ENCODE measurements around the gene DLG5.

The DLG5 gene

GRCh38 chr10:77791506-77791905 is 135.0 kb downstream of the DLG5 start:
- no peak overlapping the region for H3K9ac ChIP-seq (ENCODE audit: low read depth, low read length)
- H3K27me3 ChIP-seq (ENCODE audit: control insufficient read depth, insufficient read depth, low read length) = no peaks in the 10 kb centered on the region
- H3K36me3 ChIP-seq (ENCODE audit: control insufficient read depth, insufficient read depth, low read length) = peaks cover 63% of the 10 kb centered on the region
- no peaks in the 10 kb centered on the region for H3K4me1 ChIP-seq (ENCODE audit: control insufficient read depth, insufficient read depth, low read length)
- no peak overlapping the region for H3K27ac ChIP-seq (ENCODE audit: low read depth, low read length)
- H3K4me3 ChIP-seq (ENCODE audit: low read depth, low read length) = no peak overlapping the region
- H3K9me3 ChIP-seq (ENCODE audit: control insufficient read depth, insufficient read depth, low read length) = no peaks in the 10 kb centered on the region

GRCh38 chr10:77789861-77790260 is 136.7 kb downstream of the DLG5 start:
- Histone ChIP-seq H3K4me1 (ENCODE audit: control insufficient read depth, insufficient read depth, low read length) (no peaks in the 10 kb centered on the region), H3K36me3 (ENCODE audit: control insufficient read depth, insufficient read depth, low read length) (peaks cover 47% of the 10 kb centered on the region), H3K9me3 (ENCODE audit: control insufficient read depth, insufficient read depth, low read length) (no peaks in the 10 kb centered on the region), H3K27ac (ENCODE audit: low read depth, low read length) (no peak overlapping the region), H3K9ac (ENCODE audit: low read depth, low read length) (no peak overlapping the region), H3K27me3 (ENCODE audit: control insufficient read depth, insufficient read depth, low read length) (no peaks in the 10 kb centered on the region), H3K4me3 (ENCODE audit: low read depth, low read length) (no peak overlapping the region)

GRCh38 chr10:77789016-77789415 is 137.5 kb downstream of the DLG5 start:
- Histone ChIP-seq H3K9ac (ENCODE audit: low read depth, low read length) (no peak overlapping the region), H3K36me3 (ENCODE audit: control insufficient read depth, insufficient read depth, low read length) (peaks cover 44% of the 10 kb centered on the region), H3K9me3 (ENCODE audit: control insufficient read depth, insufficient read depth, low read length) (no peaks in the 10 kb centered on the region), H3K4me1 (ENCODE audit: control insufficient read depth, insufficient read depth, low read length) (no peaks in the 10 kb centered on the region), H3K27ac (ENCODE audit: low read depth, low read length) (no peak overlapping the region), H3K27me3 (ENCODE audit: control insufficient read depth, insufficient read depth, low read length) (no peaks in the 10 kb centered on the region), H3K4me3 (ENCODE audit: low read depth, low read length) (no peak overlapping the region)

- H3K27ac ChIP-seq (ENCODE audit: low read depth, low read length) = no peak overlapping the region
- H3K9ac ChIP-seq (ENCODE audit: low read depth, low read length) = no peak overlapping the region
- no peaks in the 10 kb centered on the region for H3K9me3 ChIP-seq (ENCODE audit: control insufficient read depth, insufficient read depth, low read length)
- H3K27me3 ChIP-seq (ENCODE audit: control insufficient read depth, insufficient read depth, low read length) = no peaks in the 10 kb centered on the region
- H3K4me1 ChIP-seq (ENCODE audit: control insufficient read depth, insufficient read depth, low read length) = no peaks in the 10 kb centered on the region
- H3K4me3 ChIP-seq (ENCODE audit: low read depth, low read length) = no peak overlapping the region
- peaks cover 42% of the 10 kb centered on the region for H3K36me3 ChIP-seq (ENCODE audit: control insufficient read depth, insufficient read depth, low read length)
Measured at GRCh38 chr10:77788496-77789010, 138.0 kb downstream of the DLG5 start.

- Histone ChIP-seq H3K4me1 (ENCODE audit: control insufficient read depth, insufficient read depth, low read length) (no peaks in the 10 kb centered on the region), H3K36me3 (ENCODE audit: control insufficient read depth, insufficient read depth, low read length) (peaks cover 40% of the 10 kb centered on the region), H3K9me3 (ENCODE audit: control insufficient read depth, insufficient read depth, low read length) (no peaks in the 10 kb centered on the region), H3K4me3 (ENCODE audit: low read depth, low read length) (no peak overlapping the region), H3K27me3 (ENCODE audit: control insufficient read depth, insufficient read depth, low read length) (no peaks in the 10 kb centered on the region), H3K9ac (ENCODE audit: low read depth, low read length) (no peak overlapping the region), H3K27ac (ENCODE audit: low read depth, low read length) (no peak overlapping the region)
Measured at GRCh38 chr10:77787440-77787839, 139.1 kb downstream of the DLG5 start.

GRCh38 chr10:77784856-77785255 is 141.7 kb downstream of the DLG5 start:
- Histone ChIP-seq H3K9me3 (ENCODE audit: control insufficient read depth, insufficient read depth, low read length) (no peaks in the 10 kb centered on the region), H3K4me3 (ENCODE audit: low read depth, low read length) (no peak overlapping the region), H3K27ac (ENCODE audit: low read depth, low read length) (no peak overlapping the region), H3K9ac (ENCODE audit: low read depth, low read length) (no peak overlapping the region), H3K4me1 (ENCODE audit: control insufficient read depth, insufficient read depth, low read length) (no peaks in the 10 kb centered on the region), H3K27me3 (ENCODE audit: control insufficient read depth, insufficient read depth, low read length) (no peaks in the 10 kb centered on the region), H3K36me3 (ENCODE audit: control insufficient read depth, insufficient read depth, low read length) (peaks cover 34% of the 10 kb centered on the region)

GRCh38 chr10:77782328-77783061 is 144.1 kb downstream of the DLG5 start:
- Histone ChIP-seq H3K4me3 (ENCODE audit: low read depth, low read length) (no peak overlapping the region), H3K27me3 (ENCODE audit: control insufficient read depth, insufficient read depth, low read length) (no peaks in the 10 kb centered on the region), H3K9ac (ENCODE audit: low read depth, low read length) (no peak overlapping the region), H3K27ac (ENCODE audit: low read depth, low read length) (no peak overlapping the region), H3K9me3 (ENCODE audit: control insufficient read depth, insufficient read depth, low read length) (no peaks in the 10 kb centered on the region), H3K4me1 (ENCODE audit: control insufficient read depth, insufficient read depth, low read length) (no peaks in the 10 kb centered on the region), H3K36me3 (ENCODE audit: control insufficient read depth, insufficient read depth, low read length) (peaks cover 32% of the 10 kb centered on the region)

- no peaks in the 10 kb centered on the region for H3K9me3 ChIP-seq (ENCODE audit: control insufficient read depth, insufficient read depth, low read length)
Measured at GRCh38 chr10:77781451-77782327, 144.9 kb downstream of the DLG5 start.

GRCh38 chr10:77780180-77780579 is 146.4 kb downstream of the DLG5 start:
- no peak overlapping the region for H3K9ac ChIP-seq (ENCODE audit: low read depth, low read length)
- peaks cover 32% of the 10 kb centered on the region for H3K36me3 ChIP-seq (ENCODE audit: control insufficient read depth, insufficient read depth, low read length)

More at GRCh38 chr10:77781451-77782327, 144.9 kb downstream of the DLG5 start:
- no peaks in the 10 kb centered on the region for H3K27me3 ChIP-seq (ENCODE audit: control insufficient read depth, insufficient read depth, low read length)
- H3K4me3 ChIP-seq (ENCODE audit: low read depth, low read length) = no peak overlapping the region
- no peak overlapping the region for H3K9ac ChIP-seq (ENCODE audit: low read depth, low read length)
- no peak overlapping the region for H3K27ac ChIP-seq (ENCODE audit: low read depth, low read length)
- peaks cover 32% of the 10 kb centered on the region for H3K36me3 ChIP-seq (ENCODE audit: control insufficient read depth, insufficient read depth, low read length)
- no peaks in the 10 kb centered on the region for H3K4me1 ChIP-seq (ENCODE audit: control insufficient read depth, insufficient read depth, low read length)

GRCh38 chr10:77776487-77776886 is 150.1 kb downstream of the DLG5 start:
- H3K27me3 ChIP-seq (ENCODE audit: control insufficient read depth, insufficient read depth, low read length) = no peaks in the 10 kb centered on the region
- H3K4me1 ChIP-seq (ENCODE audit: control insufficient read depth, insufficient read depth, low read length) = no peaks in the 10 kb centered on the region
- H3K4me3 ChIP-seq (ENCODE audit: low read depth, low read length) = no peak overlapping the region
- H3K9me3 ChIP-seq (ENCODE audit: control insufficient read depth, insufficient read depth, low read length) = no peaks in the 10 kb centered on the region; the same call in 1 of the 2 replicates
- no peak overlapping the region for H3K9ac ChIP-seq (ENCODE audit: low read depth, low read length)
- no peak overlapping the region for H3K27ac ChIP-seq (ENCODE audit: low read depth, low read length)
- peaks cover 8% of the 10 kb centered on the region; the same call in 1 of the 2 replicates for H3K36me3 ChIP-seq (ENCODE audit: control insufficient read depth, insufficient read depth, low read length)

More at GRCh38 chr10:77780180-77780579, 146.4 kb downstream of the DLG5 start:
- Histone ChIP-seq H3K27ac (ENCODE audit: low read depth, low read length) (no peak overlapping the region), H3K4me3 (ENCODE audit: low read depth, low read length) (no peak overlapping the region), H3K4me1 (ENCODE audit: control insufficient read depth, insufficient read depth, low read length) (no peaks in the 10 kb centered on the region), H3K9me3 (ENCODE audit: control insufficient read depth, insufficient read depth, low read length) (no peaks in the 10 kb centered on the region; the same call in 1 of the 2 replicates), H3K27me3 (ENCODE audit: control insufficient read depth, insufficient read depth, low read length) (no peaks in the 10 kb centered on the region)
